Measurements from ENCODE around the gene SLC1A3.

Gene SLC1A3

GRCh38 chr5:36658038-36658756, 51.8 kb downstream of the SLC1A3 start:
- peak; percentile 49 for DNase-seq

GRCh38 chr5:36659411-36659810, 53.0 kb downstream of the SLC1A3 start:
- no peak for DNase-seq

- no peak for DNase-seq
Observed at GRCh38 chr5:36660397-36661049, 54.1 kb downstream of the SLC1A3 start.

GRCh38 chr5:36661456-36662220, 55.2 kb downstream of the SLC1A3 start:
- no peak for DNase-seq

GRCh38 chr5:36662291-36662851, 56.0 kb downstream of the SLC1A3 start:
- DNase-seq, result peak; percentile 74

GRCh38 chr5:36664766-36665165, 58.4 kb downstream of the SLC1A3 start:
- DNase-seq, result no peak

GRCh38 chr5:36665628-36666027, 59.2 kb downstream of the SLC1A3 start:
- DNase-seq, result no peak

- no peak for DNase-seq
Observed at GRCh38 chr5:36666274-36666673, 59.9 kb downstream of the SLC1A3 start.

- no peak for DNase-seq
Observed at GRCh38 chr5:36666986-36667385, 60.6 kb downstream of the SLC1A3 start.

GRCh38 chr5:36667824-36668223, 61.4 kb downstream of the SLC1A3 start:
- no peak for DNase-seq

- DNase-seq, result peak; percentile 41
Observed at GRCh38 chr5:36669015-36669651, 62.7 kb downstream of the SLC1A3 start.

- no peak for DNase-seq
Observed at GRCh38 chr5:36670548-36670947, 64.1 kb downstream of the SLC1A3 start.

GRCh38 chr5:36675282-36675681, 68.9 kb downstream of the SLC1A3 start:
- no peak for DNase-seq

GRCh38 chr5:36679221-36679989, 73.0 kb downstream of the SLC1A3 start:
- DNase-seq, result no peak

GRCh38 chr5:36680066-36680465, 73.7 kb downstream of the SLC1A3 start:
- no peak for DNase-seq

GRCh38 chr5:36681711-36682110, 75.3 kb downstream of the SLC1A3 start:
- DNase-seq, result no peak

GRCh38 chr5:36682499-36682898, 76.1 kb downstream of the SLC1A3 start:
- no peak for DNase-seq

- DNase-seq, result peak; percentile 82
Observed at GRCh38 chr5:36683821-36684434, 77.5 kb downstream of the SLC1A3 start.

GRCh38 chr5:36685631-36686288, 79.4 kb downstream of the SLC1A3 start:
- no peak for DNase-seq

- no peak for DNase-seq
Observed at GRCh38 chr5:36686881-36687280, 80.5 kb downstream of the SLC1A3 start.

- DNase-seq, result peak; percentile 19
Observed at GRCh38 chr5:36688722-36689121, 82.3 kb downstream of the SLC1A3 start.
